ENCODE results near the gene LBR.

DNA sequence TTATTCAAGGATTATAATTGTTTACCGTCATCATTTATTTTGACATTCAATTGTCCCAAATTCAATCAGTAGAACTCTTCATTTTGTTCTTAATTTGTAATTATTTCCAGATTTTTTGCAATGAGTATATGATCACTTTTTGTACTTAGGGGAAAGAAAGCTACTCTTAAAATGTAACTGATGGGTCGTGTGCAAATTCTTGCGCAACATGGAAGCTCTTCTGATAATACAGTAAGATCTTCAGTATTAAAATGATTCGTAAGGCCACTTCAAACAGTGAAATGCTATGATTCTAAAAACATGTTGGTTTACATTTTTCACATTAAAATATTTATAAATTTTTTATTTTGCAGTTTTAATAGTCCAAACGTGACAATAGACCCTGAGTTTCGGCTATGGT is 63.4 kb downstream of the LBR start:
- TF ChIP-seq, protein P1, sequence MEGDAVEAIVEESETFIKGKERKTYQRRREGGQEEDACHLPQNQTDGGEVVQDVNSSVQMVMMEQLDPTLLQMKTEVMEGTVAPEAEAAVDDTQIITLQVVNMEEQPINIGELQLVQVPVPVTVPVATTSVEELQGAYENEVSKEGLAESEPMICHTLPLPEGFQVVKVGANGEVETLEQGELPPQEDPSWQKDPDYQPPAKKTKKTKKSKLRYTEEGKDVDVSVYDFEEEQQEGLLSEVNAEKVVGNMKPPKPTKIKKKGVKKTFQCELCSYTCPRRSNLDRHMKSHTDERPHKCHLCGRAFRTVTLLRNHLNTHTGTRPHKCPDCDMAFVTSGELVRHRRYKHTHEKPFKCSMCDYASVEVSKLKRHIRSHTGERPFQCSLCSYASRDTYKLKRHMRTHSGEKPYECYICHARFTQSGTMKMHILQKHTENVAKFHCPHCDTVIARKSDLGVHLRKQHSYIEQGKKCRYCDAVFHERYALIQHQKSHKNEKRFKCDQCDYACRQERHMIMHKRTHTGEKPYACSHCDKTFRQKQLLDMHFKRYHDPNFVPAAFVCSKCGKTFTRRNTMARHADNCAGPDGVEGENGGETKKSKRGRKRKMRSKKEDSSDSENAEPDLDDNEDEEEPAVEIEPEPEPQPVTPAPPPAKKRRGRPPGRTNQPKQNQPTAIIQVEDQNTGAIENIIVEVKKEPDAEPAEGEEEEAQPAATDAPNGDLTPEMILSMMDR (IDR thresholded peaks at IDR 0.05) = no peak
- TF ChIP-seq POLR2A (IDR thresholded peaks at IDR 0.05) = no peak
